K562 (cell line): ENCODE measurements around the gene CACNA2D3.

ENCODE experiments used
- EZH2 ChIP-seq: IDR thresholded peaks from 2 replicates; pipeline ENCODE4 v1.6.1; 2012; ENCODE audit warnings: low read depth, mild to moderate bottlenecking, inconsistent platforms, low read length, borderline replicate concordance
- ZKSCAN1 ChIP-seq: fragments of 150-350 bp; IDR thresholded peaks from 2 replicates; pipeline ENCODE4 v1.6.1; 2016; ENCODE audit warnings: low read depth, low read length
- ZNF766 ChIP-seq: fragments of 200-800 bp; sonication (Bioruptor generic); conservative IDR thresholded peaks from 2 replicates; pipeline ENCODE4 v1.6.1; 2016; ENCODE audit warnings: missing genetic modification characterization, missing compliant biosample characterization
- TF ChIP-seq, protein P1 (sequence below): sonication (generic); IDR thresholded peaks from 2 replicates; pipeline ENCODE4 v1.6.1; 2016

DNA sequence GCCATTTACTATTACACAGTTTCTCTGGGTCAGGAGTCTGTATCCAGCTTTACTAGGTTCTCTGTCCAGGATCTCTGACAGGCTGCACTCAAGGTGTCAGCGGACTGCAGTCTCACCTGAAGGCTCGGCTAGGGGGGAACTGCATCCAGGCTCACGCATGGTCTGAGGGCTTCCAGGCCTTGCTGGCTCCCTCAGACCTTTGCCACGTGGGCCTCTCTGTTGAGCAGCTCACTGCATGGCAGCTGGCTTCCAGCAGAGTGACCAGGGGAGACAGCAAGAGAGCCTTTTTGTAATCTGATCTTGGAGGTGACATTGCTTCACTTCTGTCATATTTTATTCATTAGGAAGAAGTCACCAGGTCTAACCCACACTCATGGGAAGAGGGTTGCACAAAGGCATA lies 152.3 kb downstream of the CACNA2D3 start:
- TF ChIP-seq ZNF766 (no peak), EZH2 (no peak), ZKSCAN1 (no peak)
- TF ChIP-seq, protein P1, sequence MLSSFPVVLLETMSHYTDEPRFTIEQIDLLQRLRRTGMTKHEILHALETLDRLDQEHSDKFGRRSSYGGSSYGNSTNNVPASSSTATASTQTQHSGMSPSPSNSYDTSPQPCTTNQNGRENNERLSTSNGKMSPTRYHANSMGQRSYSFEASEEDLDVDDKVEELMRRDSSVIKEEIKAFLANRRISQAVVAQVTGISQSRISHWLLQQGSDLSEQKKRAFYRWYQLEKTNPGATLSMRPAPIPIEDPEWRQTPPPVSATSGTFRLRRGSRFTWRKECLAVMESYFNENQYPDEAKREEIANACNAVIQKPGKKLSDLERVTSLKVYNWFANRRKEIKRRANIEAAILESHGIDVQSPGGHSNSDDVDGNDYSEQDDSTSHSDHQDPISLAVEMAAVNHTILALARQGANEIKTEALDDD, result no peak
